ENCODE results near the gene GLI3.

The GLI3 gene

DNA sequence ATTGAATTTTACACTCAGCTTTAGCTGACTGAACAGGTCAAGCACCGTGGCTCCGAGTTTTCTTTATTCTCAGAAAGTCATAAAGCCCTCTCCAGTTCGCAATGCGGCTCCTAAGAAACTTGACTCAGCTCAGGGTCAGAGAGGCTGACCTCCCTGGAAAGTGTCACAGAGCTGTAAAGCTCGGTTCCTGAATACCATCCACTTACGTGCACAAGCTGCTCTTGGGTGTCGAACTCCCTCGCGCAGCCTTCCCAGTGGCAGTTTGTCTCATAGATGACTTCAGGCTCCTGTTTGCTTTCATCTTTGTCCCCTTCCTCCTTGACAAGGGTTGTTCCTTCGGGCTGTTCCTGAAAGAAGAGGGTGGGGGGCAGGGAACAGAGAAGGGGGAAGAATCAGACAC is 213.7 kb downstream of the GLI3 start:
- TF ChIP-seq CTCF (IDR thresholded peaks at IDR 0.05; ENCODE audit: low read depth, low read length): no peak
- no peak overlapping the region for H3K4me3 ChIP-seq (ENCODE audit: low read depth, low read length)

DNA sequence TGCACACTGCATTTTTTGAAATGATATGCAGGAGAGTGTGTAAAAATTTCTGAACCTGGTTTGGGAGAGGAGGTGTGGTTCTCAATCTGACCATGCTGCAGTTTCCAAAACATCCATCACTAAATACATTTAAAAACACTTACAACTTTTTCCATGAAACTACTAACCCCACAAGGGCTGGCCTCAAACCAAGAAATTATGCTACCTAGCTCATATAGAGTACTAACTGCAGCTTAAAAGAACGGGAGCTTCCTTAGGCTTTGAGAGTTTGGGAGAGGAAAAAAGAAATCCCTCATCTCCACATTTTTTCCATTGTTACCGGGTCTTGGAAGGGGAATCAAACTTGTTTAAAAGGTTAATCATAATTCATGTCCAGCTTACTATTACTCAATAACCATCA is 214.2 kb downstream of the GLI3 start:
- TF ChIP-seq CTCF (IDR thresholded peaks at IDR 0.05; ENCODE audit: low read depth, low read length): no peak

DNA sequence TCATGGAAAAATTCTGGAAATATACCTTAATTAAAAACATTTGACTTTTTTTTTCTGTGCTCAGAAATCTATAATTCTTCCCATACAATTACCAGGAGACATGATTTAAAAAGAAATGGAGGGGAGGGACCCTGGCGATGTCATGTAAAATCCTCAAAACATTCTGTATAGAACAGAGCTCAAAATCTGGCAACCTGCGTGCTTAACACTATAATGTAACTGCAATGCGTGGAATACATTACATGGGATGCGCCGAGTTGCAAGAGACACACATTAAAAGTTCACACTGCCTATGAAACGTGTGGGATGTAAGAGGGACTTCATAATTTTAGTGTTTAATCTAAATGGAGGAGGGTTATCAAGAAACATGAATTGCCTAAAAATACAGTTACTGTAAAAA is 215.0 kb downstream of the GLI3 start:
- no peak overlapping the region for H3K4me3 ChIP-seq (ENCODE audit: low read depth, low read length)
- TF ChIP-seq CTCF (IDR thresholded peaks at IDR 0.05; ENCODE audit: low read depth, low read length): no peak

More for the DNA sequence above, 214.2 kb downstream of the GLI3 start:
- H3K4me3 ChIP-seq (ENCODE audit: low read depth, low read length): no peak overlapping the region

DNA sequence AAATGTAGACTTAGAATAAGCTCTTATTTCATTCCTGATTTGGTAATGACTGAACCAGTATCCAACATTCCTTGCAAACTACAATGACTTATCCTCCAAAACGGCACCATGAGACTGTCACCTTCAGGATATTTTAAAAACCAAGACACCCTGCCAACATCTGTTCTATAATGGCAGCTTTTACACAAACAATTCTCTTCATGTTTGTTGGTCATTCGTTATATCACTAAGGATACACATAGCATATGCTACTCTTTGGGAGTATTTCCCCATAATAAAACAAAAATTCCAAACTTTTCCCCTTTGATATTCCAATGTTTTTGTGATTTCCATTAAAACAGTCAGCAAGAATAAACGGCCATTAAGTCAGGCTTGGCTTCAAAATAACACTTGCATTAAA is 215.4 kb downstream of the GLI3 start:
- TF ChIP-seq CTCF (IDR thresholded peaks at IDR 0.05; ENCODE audit: low read depth, low read length): no peak
- H3K4me3 ChIP-seq (ENCODE audit: low read depth, low read length): no peak overlapping the region

- no peak overlapping the region for H3K4me3 ChIP-seq (ENCODE audit: low read depth, low read length)
- TF ChIP-seq CTCF (IDR thresholded peaks at IDR 0.05; ENCODE audit: low read depth, low read length): no peak
Measured at GRCh38 chr7:42020061-42020460, 216.9 kb downstream of the GLI3 start.

- H3K4me3 ChIP-seq (ENCODE audit: low read depth, low read length): no peak overlapping the region
Measured at GRCh38 chr7:42017349-42017986, 219.5 kb downstream of the GLI3 start.

GRCh38 chr7:42016517-42016916 is 220.5 kb downstream of the GLI3 start:
- H3K4me3 ChIP-seq (ENCODE audit: low read depth, low read length): no peak overlapping the region
- TF ChIP-seq CTCF (IDR thresholded peaks at IDR 0.05; ENCODE audit: low read depth, low read length): no peak

More at GRCh38 chr7:42017349-42017986, 219.5 kb downstream of the GLI3 start:
- TF ChIP-seq CTCF (IDR thresholded peaks at IDR 0.05; ENCODE audit: low read depth, low read length): no peak

Measured in WI38 (cell line).